ENCODE measurements around the gene POLR2E. TPM values are rescaled to one million over a fixed set of nuclear protein-coding genes. Genes with fewer than 3 reads are reported as not detected.

The POLR2E gene
- total RNA-seq, 4 donors from 2014 or later: 118 to 263 (median 228) TPM

GRCh38 chr19:1080360-1081161 lies 14.6 kb downstream of the POLR2E start:
- Histone ChIP-seq H3K27ac (no peak overlapping the region), H3K36me3 (no peaks in the 10 kb centered on the region), H3K4me3 (no peak overlapping the region), H3K4me1 (no peaks in the 10 kb centered on the region), H3K27me3 (peaks cover 5 to 17% (median 10%) of the 10 kb centered on the region in 3 donors), H3K9me3 (no peaks in the 10 kb centered on the region)
- no peak for TF ChIP-seq POLR2A (IDR thresholded peaks at IDR 0.05)
- TF ChIP-seq CTCF (IDR thresholded peaks at IDR 0.05 in 4 of 5, conservative IDR thresholded peaks at IDR 0.05 in 1 of 5): no peak
- no peak for ATAC-seq
- intact Hi-C loops (cut with DNase I; ENCODE audit: low total_unique reads) (no loop called here), in situ Hi-C loops (cut with MboI; ENCODE audit: low sequenced_read_pairs in 4 of 4) (no loop called here)
- DNase-seq: no peak

- no peak for DNase-seq
- no peak for ATAC-seq
- Histone ChIP-seq H3K4me1 (no peaks in the 10 kb centered on the region), H3K27ac (no peak overlapping the region), H3K4me3 (no peak overlapping the region), H3K9me3 (no peaks in the 10 kb centered on the region), H3K27me3 (peaks cover 3 to 17% (median 10%) of the 10 kb centered on the region in 3 donors), H3K36me3 (no peaks in the 10 kb centered on the region)
- intact Hi-C loops (cut with DNase I; ENCODE audit: low total_unique reads) (no loop called here), in situ Hi-C loops (cut with MboI; ENCODE audit: low sequenced_read_pairs in 4 of 4) (no loop called here)
- TF ChIP-seq CTCF (IDR thresholded peaks at IDR 0.05 in 4 of 5, conservative IDR thresholded peaks at IDR 0.05 in 1 of 5) (no peak), POLR2A (IDR thresholded peaks at IDR 0.05) (no peak)
Measured at GRCh38 chr19:1079566-1080111, 15.5 kb downstream of the POLR2E start.

- H3K9me3 ChIP-seq: no peaks in the 10 kb centered on the region
- H3K4me3 ChIP-seq: no peak overlapping the region
- H3K4me1 ChIP-seq: no peaks in the 10 kb centered on the region
- TF ChIP-seq CTCF (IDR thresholded peaks at IDR 0.05 in 4 of 5, conservative IDR thresholded peaks at IDR 0.05 in 1 of 5): no peak
- TF ChIP-seq POLR2A (IDR thresholded peaks at IDR 0.05): no peak
- H3K27me3 ChIP-seq: peaks cover 5 to 17% (median 14%) of the 10 kb centered on the region in 3 donors
- no peaks in the 10 kb centered on the region for H3K36me3 ChIP-seq
- in situ Hi-C loops (cut with MboI; ENCODE audit: low sequenced_read_pairs in 4 of 4) (no loop called here), intact Hi-C loops (cut with DNase I; ENCODE audit: low total_unique reads) (no loop called here)
- ATAC-seq (no peak), DNase-seq (peak in 1 of 2 donors; percentile 50)
- no peak overlapping the region for H3K27ac ChIP-seq
Measured at GRCh38 chr19:1076951-1077350, 18.2 kb downstream of the POLR2E start.

- Histone ChIP-seq H3K4me1 (no peaks in the 10 kb centered on the region), H3K9me3 (no peaks in the 10 kb centered on the region), H3K27me3 (peaks cover 12 to 15% (median 15%) of the 10 kb centered on the region in 3 donors), H3K36me3 (no peaks in the 10 kb centered on the region), H3K27ac (no peak overlapping the region), H3K4me3 (no peak overlapping the region)
- in situ Hi-C loops (cut with MboI; ENCODE audit: low sequenced_read_pairs in 4 of 4): no loop called here
- intact Hi-C loops (cut with DNase I; ENCODE audit: low total_unique reads): no loop called here
- TF ChIP-seq CTCF (IDR thresholded peaks at IDR 0.05 in 4 of 5, conservative IDR thresholded peaks at IDR 0.05 in 1 of 5) (no peak), POLR2A (IDR thresholded peaks at IDR 0.05) (no peak)
- no peak for ATAC-seq
- no peak for DNase-seq
Measured at GRCh38 chr19:1076046-1076386, 19.2 kb downstream of the POLR2E start.
